ENCODE measurements around the gene LBR.
A peak's percentile ranks its signal among the peaks of the same experiment; 100 is the strongest.

The LBR gene

GRCh38 chr1:225380691-225381090, 47.1 kb downstream of the LBR start:
- H3K4me3 ChIP-seq (replicated peaks; ENCODE audit: low read depth, low read length) = no peak overlapping the region
- no peak for TF ChIP-seq CTCF (IDR thresholded peaks at IDR 0.05; ENCODE audit: low read length, missing control alignments)
- no peak for DNase-seq (ENCODE audit: low read depth)

- TF ChIP-seq CTCF (IDR thresholded peaks at IDR 0.05; ENCODE audit: low read length, missing control alignments) = no peak
- DNase-seq (ENCODE audit: low read depth) = peak; percentile 69
- no peak overlapping the region for H3K4me3 ChIP-seq (replicated peaks; ENCODE audit: low read depth, low read length)
Measured at GRCh38 chr1:225378880-225379279, 49.0 kb downstream of the LBR start.

DNA sequence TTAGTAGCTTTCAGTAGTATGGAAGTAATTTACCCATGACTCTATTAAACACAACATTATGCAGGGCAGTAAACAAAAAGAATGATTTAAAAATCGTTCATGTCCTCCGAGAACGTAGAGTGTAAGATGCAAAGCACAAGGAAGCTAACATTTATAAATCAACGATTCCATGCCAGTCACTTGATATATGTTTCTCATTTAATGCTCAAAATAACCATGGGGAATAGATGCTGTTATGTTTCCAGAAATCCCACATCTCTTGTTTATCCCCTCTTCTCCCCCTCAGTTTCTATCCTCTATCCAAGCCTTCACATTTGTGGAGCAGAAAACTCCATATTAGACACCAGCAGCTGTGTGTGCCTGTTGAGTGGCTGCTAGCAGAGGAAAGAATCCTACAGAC, 52.8 kb downstream of the LBR start:
- no peak overlapping the region for H3K4me3 ChIP-seq (replicated peaks; ENCODE audit: low read depth, low read length)
- no peak for TF ChIP-seq CTCF (IDR thresholded peaks at IDR 0.05; ENCODE audit: low read length, missing control alignments)
- DNase-seq (ENCODE audit: low read depth) = no peak

GRCh38 chr1:225373155-225373554, 54.7 kb downstream of the LBR start:
- DNase-seq (ENCODE audit: low read depth) = no peak
- no peak overlapping the region for H3K4me3 ChIP-seq (replicated peaks; ENCODE audit: low read depth, low read length)
- no peak for TF ChIP-seq CTCF (IDR thresholded peaks at IDR 0.05; ENCODE audit: low read length, missing control alignments)

DNA sequence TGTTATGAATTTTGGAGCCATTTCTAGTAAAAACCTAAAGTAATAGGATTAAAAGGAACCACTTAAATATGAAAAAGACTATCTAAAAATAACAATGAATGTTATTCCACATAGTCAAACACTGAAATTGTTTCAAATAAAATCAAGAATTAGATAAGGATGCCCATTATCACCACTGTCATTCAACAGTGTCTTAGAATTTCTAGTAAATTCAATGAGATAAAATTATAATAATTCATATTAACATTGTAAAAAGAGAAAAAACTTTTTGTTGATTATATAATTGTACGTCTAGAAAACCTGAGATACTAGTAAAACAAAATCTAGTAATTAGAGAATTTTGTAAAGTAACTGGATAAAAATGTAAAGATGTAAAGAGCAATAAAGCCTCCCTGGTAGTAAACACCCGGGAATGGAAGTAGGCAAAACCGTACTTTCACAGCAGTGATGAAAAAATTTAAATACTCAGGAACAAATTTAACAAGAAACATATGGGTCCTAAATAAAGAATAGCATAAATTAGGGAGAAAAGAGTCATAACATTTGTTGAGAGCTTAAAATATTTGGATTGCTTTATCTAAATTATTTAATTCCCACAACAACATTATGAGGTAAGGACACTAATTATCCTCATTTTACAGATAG, 56.4 kb downstream of the LBR start:
- TF ChIP-seq CTCF (IDR thresholded peaks at IDR 0.05; ENCODE audit: low read length, missing control alignments) = no peak
- DNase-seq (ENCODE audit: low read depth) = no peak

DNA sequence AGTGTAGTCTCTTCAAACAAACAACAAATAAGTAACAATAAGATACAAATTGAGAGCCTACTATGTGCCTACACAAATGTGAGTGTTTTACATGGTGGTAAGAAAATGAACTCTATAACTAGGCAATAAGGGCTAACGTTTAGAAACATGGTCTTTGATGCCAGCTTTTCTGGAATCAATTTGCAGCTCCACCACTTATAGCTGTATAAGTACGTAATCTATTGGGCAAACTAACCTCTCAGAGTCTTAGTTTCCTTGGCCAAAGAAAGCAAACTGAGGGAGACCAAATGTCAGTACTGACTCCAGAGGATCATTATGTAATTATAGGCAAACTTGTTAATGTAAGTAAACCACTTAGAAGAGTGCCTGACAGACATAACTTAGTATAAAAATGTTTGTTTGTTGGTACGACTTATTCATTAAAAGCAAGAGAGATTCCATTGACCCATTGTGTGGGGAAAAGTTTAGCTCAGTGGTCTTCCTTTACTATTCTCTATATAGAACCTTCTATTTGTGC, 59.7 kb downstream of the LBR start:
- no peak for TF ChIP-seq CTCF (IDR thresholded peaks at IDR 0.05; ENCODE audit: low read length, missing control alignments)
- no peak for DNase-seq (ENCODE audit: low read depth)
- H3K4me3 ChIP-seq (replicated peaks; ENCODE audit: low read depth, low read length) = no peak overlapping the region

More for the DNA sequence above, 56.4 kb downstream of the LBR start:
- H3K4me3 ChIP-seq (replicated peaks; ENCODE audit: low read depth, low read length) = no peak overlapping the region

DNA sequence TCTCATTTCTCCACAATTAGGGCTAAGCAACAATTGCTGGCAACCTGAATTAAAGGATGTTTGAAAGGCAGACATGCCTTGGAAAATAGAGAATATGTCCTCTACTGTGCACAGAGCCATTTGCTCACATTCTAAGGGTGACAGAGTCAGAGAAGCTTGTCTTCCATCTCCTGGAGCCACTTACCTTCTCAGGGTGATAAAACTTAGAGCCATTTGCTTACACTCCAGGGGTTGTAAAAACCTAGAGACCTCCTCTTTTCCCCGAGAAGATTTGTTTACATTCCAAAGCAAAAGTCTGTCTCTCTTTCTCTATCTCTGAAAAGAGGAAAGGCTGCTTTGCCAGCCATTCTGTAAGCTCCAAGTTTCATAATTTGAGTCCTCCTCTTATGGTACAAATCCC, 61.3 kb downstream of the LBR start:
- no peak for TF ChIP-seq CTCF (IDR thresholded peaks at IDR 0.05; ENCODE audit: low read length, missing control alignments)
- H3K4me3 ChIP-seq (replicated peaks; ENCODE audit: low read depth, low read length) = no peak overlapping the region
- DNase-seq (ENCODE audit: low read depth) = no peak

Measured in fibroblast of pulmonary artery (primary cell).